Measurements from ENCODE around the gene POLE4.

POLE4 gene

DNA sequence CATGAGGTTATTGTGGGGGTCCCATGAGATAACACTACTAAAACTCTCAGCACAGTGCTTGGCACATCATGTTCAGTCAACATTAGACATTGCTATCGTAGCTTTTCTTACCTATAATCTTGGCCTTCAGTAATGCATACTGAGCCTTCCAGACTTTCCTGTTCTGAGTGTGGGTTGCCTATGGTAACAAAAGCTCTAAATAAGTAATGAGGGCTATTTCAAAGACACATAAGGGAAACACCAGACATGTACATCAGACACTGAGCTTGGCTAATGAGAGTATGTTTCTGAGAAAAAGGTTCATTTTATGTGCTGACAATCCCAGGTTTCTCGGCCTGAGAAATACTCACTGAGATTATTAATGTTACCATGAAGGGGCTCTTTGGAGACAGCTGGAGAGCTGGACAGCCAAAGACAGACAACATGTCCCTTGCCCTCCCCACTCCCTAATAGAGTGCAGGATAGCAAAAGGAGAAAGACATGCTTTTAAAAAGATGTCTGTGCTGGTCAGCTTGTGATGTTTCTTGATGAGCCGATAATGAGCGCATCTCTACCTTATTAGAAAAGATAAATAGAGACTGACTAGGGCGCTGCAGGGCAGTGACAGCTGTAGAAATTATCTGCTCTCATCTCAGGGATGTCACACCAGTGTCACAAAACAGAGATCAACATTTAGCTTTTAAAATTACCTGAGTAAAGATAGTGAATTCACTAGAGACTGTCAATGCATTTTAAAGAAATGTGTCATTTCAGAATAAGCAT, 25.4 kb downstream of the POLE4 start:
- Histone ChIP-seq H3K36me3 (ENCODE audit: control insufficient read depth, insufficient read depth, low read length) (no peaks in the 10 kb centered on the region), H3K27me3 (replicated peaks; ENCODE audit: control insufficient read depth, insufficient read depth, low read length) (no peaks in the 10 kb centered on the region), H3K4me3 (replicated peaks; ENCODE audit: low read depth, low read length) (no peak overlapping the region)
- no peak for TF ChIP-seq CTCF (IDR thresholded peaks at IDR 0.05; ENCODE audit: insufficient read depth, low read length, poor library complexity, severe bottlenecking)
- no peak for DNase-seq (ENCODE audit: extremely low read depth, insufficient read length)

- TF ChIP-seq CTCF (IDR thresholded peaks at IDR 0.05; ENCODE audit: insufficient read depth, low read length, poor library complexity, severe bottlenecking), result no peak
- H3K4me3 ChIP-seq (replicated peaks; ENCODE audit: low read depth, low read length), result no peak overlapping the region
- H3K36me3 ChIP-seq (ENCODE audit: control insufficient read depth, insufficient read depth, low read length), result no peaks in the 10 kb centered on the region
- DNase-seq (ENCODE audit: extremely low read depth, insufficient read length), result no peak
- H3K27me3 ChIP-seq (replicated peaks; ENCODE audit: control insufficient read depth, insufficient read depth, low read length), result no peaks in the 10 kb centered on the region
These were observed 26.6 kb downstream of the POLE4 start for GRCh38 chr2:74984947-74985637.

- Histone ChIP-seq H3K27me3 (replicated peaks; ENCODE audit: control insufficient read depth, insufficient read depth, low read length) (no peaks in the 10 kb centered on the region), H3K4me3 (replicated peaks; ENCODE audit: low read depth, low read length) (no peak overlapping the region), H3K36me3 (ENCODE audit: control insufficient read depth, insufficient read depth, low read length) (no peaks in the 10 kb centered on the region)
- no peak for DNase-seq (ENCODE audit: extremely low read depth, insufficient read length)
- TF ChIP-seq CTCF (IDR thresholded peaks at IDR 0.05; ENCODE audit: insufficient read depth, low read length, poor library complexity, severe bottlenecking), result no peak
These were observed 27.7 kb downstream of the POLE4 start for GRCh38 chr2:74985978-74986609.

- TF ChIP-seq CTCF (IDR thresholded peaks at IDR 0.05; ENCODE audit: insufficient read depth, low read length, poor library complexity, severe bottlenecking), result no peak
- DNase-seq (ENCODE audit: extremely low read depth, insufficient read length), result no peak
- Histone ChIP-seq H3K4me3 (replicated peaks; ENCODE audit: low read depth, low read length) (no peak overlapping the region), H3K36me3 (ENCODE audit: control insufficient read depth, insufficient read depth, low read length) (no peaks in the 10 kb centered on the region), H3K27me3 (replicated peaks; ENCODE audit: control insufficient read depth, insufficient read depth, low read length) (no peaks in the 10 kb centered on the region)
These were observed 33.5 kb downstream of the POLE4 start for GRCh38 chr2:74991977-74992376.

- TF ChIP-seq CTCF (IDR thresholded peaks at IDR 0.05; ENCODE audit: insufficient read depth, low read length, poor library complexity, severe bottlenecking), result no peak
- H3K27me3 ChIP-seq (replicated peaks; ENCODE audit: control insufficient read depth, insufficient read depth, low read length), result no peaks in the 10 kb centered on the region
- no peak overlapping the region for H3K4me3 ChIP-seq (replicated peaks; ENCODE audit: low read depth, low read length)
- no peaks in the 10 kb centered on the region for H3K36me3 ChIP-seq (ENCODE audit: control insufficient read depth, insufficient read depth, low read length)
- DNase-seq (ENCODE audit: extremely low read depth, insufficient read length), result no peak
These were observed 41.0 kb downstream of the POLE4 start for GRCh38 chr2:74999468-74999867.
